Astrocyte (in vitro differentiated cells and primary cell): ENCODE data around the gene PACRG. TPM values are rescaled to one million over a fixed set of nuclear protein-coding genes. Genes with fewer than 3 reads are reported as not detected.

Experiments
- DNase-seq: peaks from one replicate; pipeline ENCODE4 v3.0.0-alpha.2; 2010; ENCODE audit warnings: low read depth
- FAIRE-seq: peaks from 2 replicates; lab custom pipeline; 2011; peaks lifted over from hg19 to GRCh38; lab: Jason Lieb, UNC
- H2AFZ ChIP-seq: 2 replicates; pipeline ENCODE4 v1.6.0; 2012; ENCODE audit warnings: low read depth, low read length, inconsistent platforms
- H3K27ac ChIP-seq: 2 replicates; pipeline ENCODE4 v1.5.1; 2011; ENCODE audit warnings: low read depth, low read length, inconsistent platforms
- H3K27me3 ChIP-seq: 2 replicates; pipeline ENCODE4 v1.6.0; 2011; ENCODE audit warnings: low read length, inconsistent platforms; ENCODE audit not compliant: insufficient read depth
- H3K36me3 ChIP-seq: 2 replicates; pipeline ENCODE4 v1.5.1; 2011; ENCODE audit warnings: low read length, inconsistent platforms; ENCODE audit not compliant: insufficient read depth
- H3K4me1 ChIP-seq: 2 replicates; pipeline ENCODE4 v1.5.1; 2011; ENCODE audit warnings: low read length, inconsistent platforms; ENCODE audit not compliant: insufficient read depth
- H3K4me2 ChIP-seq: 2 replicates; pipeline ENCODE4 v1.6.0; 2012; ENCODE audit warnings: low read length, inconsistent platforms
- H3K4me3 ChIP-seq: 2 replicates; pipeline ENCODE4 v1.5.1; 2011; ENCODE audit warnings: low read depth, mild to moderate bottlenecking, low read length, inconsistent platforms; ENCODE audit not compliant: insufficient read depth
- H3K79me2 ChIP-seq: 2 replicates; pipeline ENCODE4 v1.6.0; 2012; ENCODE audit warnings: mild to moderate bottlenecking, low read length, inconsistent platforms; ENCODE audit not compliant: insufficient read depth
- H3K9ac ChIP-seq: 2 replicates; pipeline ENCODE4 v1.6.0; 2012; ENCODE audit warnings: mild to moderate bottlenecking, low read length, inconsistent platforms
- H3K9me3 ChIP-seq: 2 replicates; pipeline ENCODE4 v1.5.1; 2012; ENCODE audit warnings: low read depth, mild to moderate bottlenecking, low read length, inconsistent platforms; ENCODE audit not compliant: insufficient read depth
- H4K20me1 ChIP-seq: 2 replicates; pipeline ENCODE4 v1.6.0; 2012; ENCODE audit warnings: low read length, inconsistent platforms; ENCODE audit not compliant: insufficient read depth
- H3K27ac Mint-ChIP-seq: one replicate; pipeline ENCODE4 v1.8.0; 2021; ENCODE audit warnings: mild to moderate bottlenecking, mixed read lengths; ENCODE audit not compliant: unreplicated experiment
- H3K27me3 Mint-ChIP-seq: one replicate; pipeline ENCODE4 v1.8.0; 2021; ENCODE audit warnings: low read depth, mixed read lengths; ENCODE audit not compliant: unreplicated experiment
- H3K36me3 Mint-ChIP-seq: one replicate; pipeline ENCODE4 v1.8.0; 2021; ENCODE audit warnings: low read depth, mixed read lengths; ENCODE audit not compliant: unreplicated experiment
- H3K4me1 Mint-ChIP-seq: one replicate; pipeline ENCODE4 v1.8.0; 2021; ENCODE audit warnings: low read depth, mixed read lengths; ENCODE audit not compliant: unreplicated experiment
- H3K4me3 Mint-ChIP-seq: one replicate; pipeline ENCODE4 v1.8.0; 2021; ENCODE audit warnings: mild to moderate bottlenecking, moderate library complexity, mixed read lengths; ENCODE audit not compliant: unreplicated experiment
- H3K9me3 Mint-ChIP-seq: one replicate; pipeline ENCODE4 v1.8.0; 2021; ENCODE audit warnings: mild to moderate bottlenecking, mixed read lengths; ENCODE audit not compliant: unreplicated experiment
- CTCF ChIP-seq: IDR thresholded peaks from 2 replicates; pipeline ENCODE4 v1.5.1; 2011; ENCODE audit warnings: low read depth, mild to moderate bottlenecking, inconsistent platforms, low read length, moderate library complexity; ENCODE audit not compliant: insufficient read depth
- EZH2 ChIP-seq: IDR thresholded peaks from 2 replicates; pipeline ENCODE4 v1.6.1; 2012; ENCODE audit warnings: mild to moderate bottlenecking, low read length, inconsistent platforms; ENCODE audit not compliant: insufficient read depth
- total RNA-seq: library from RNA; stranded (reverse); gene quantifications from 2 replicates; pipeline ENCODE4 v1.2.1, GENCODE V29; 2021

The PACRG gene
- total RNA-seq, 1 donor from 2014 or later, result not detected

GRCh38 chr6:162702446-162702845 is 25.3 kb upstream of the PACRG start:
- Histone ChIP-seq H3K9me3 (no peaks in the 10 kb centered on the region), H3K27ac (no peak overlapping the region), H3K4me1 (no peaks in the 10 kb centered on the region), H3K79me2 (no peaks in the 10 kb centered on the region), H4K20me1 (no peaks in the 10 kb centered on the region), H3K4me3 (no peak overlapping the region), H3K4me2 (no peak overlapping the region), H3K36me3 (no peaks in the 10 kb centered on the region), H2AFZ (no peak overlapping the region), H3K27me3 (no peaks in the 10 kb centered on the region), H3K9ac (no peak overlapping the region)
- Mint-ChIP-seq H3K36me3 (no peaks in the 10 kb centered on the region), H3K27ac (no peak overlapping the region), H3K4me3 (no peak overlapping the region), H3K27me3 (no peaks in the 10 kb centered on the region), H3K4me1 (no peaks in the 10 kb centered on the region), H3K9me3 (no peaks in the 10 kb centered on the region)
- no peak for TF ChIP-seq CTCF
- no peak for TF ChIP-seq EZH2
- FAIRE-seq, result no peak
- DNase-seq, result no peak

GRCh38 chr6:162704001-162704400 is 23.8 kb upstream of the PACRG start:
- Histone ChIP-seq H3K27ac (no peak overlapping the region), H3K4me1 (no peaks in the 10 kb centered on the region), H3K4me2 (no peak overlapping the region), H3K36me3 (no peaks in the 10 kb centered on the region), H3K9ac (no peak overlapping the region), H4K20me1 (no peaks in the 10 kb centered on the region), H3K9me3 (no peaks in the 10 kb centered on the region), H3K27me3 (no peaks in the 10 kb centered on the region), H2AFZ (no peak overlapping the region), H3K79me2 (no peaks in the 10 kb centered on the region), H3K4me3 (no peak overlapping the region)
- H3K4me1 Mint-ChIP-seq, result no peaks in the 10 kb centered on the region
- no peaks in the 10 kb centered on the region for H3K9me3 Mint-ChIP-seq
- no peak overlapping the region for H3K27ac Mint-ChIP-seq
- no peaks in the 10 kb centered on the region for H3K36me3 Mint-ChIP-seq
- no peak for TF ChIP-seq CTCF
- TF ChIP-seq EZH2, result no peak
- no peak overlapping the region for H3K4me3 Mint-ChIP-seq
- DNase-seq, result no peak
- H3K27me3 Mint-ChIP-seq, result no peaks in the 10 kb centered on the region
- no peak for FAIRE-seq

GRCh38 chr6:162705736-162706135 is 22.0 kb upstream of the PACRG start:
- FAIRE-seq (no peak), DNase-seq (no peak)
- Mint-ChIP-seq H3K27ac (no peak overlapping the region), H3K4me1 (no peaks in the 10 kb centered on the region), H3K27me3 (no peaks in the 10 kb centered on the region), H3K4me3 (no peak overlapping the region), H3K9me3 (no peaks in the 10 kb centered on the region), H3K36me3 (no peaks in the 10 kb centered on the region)
- Histone ChIP-seq H3K9me3 (no peaks in the 10 kb centered on the region), H3K4me1 (no peaks in the 10 kb centered on the region), H3K27ac (no peak overlapping the region), H3K4me2 (no peak overlapping the region), H3K9ac (no peak overlapping the region), H3K36me3 (no peaks in the 10 kb centered on the region), H3K4me3 (no peak overlapping the region), H4K20me1 (no peaks in the 10 kb centered on the region), H3K27me3 (no peaks in the 10 kb centered on the region), H2AFZ (no peak overlapping the region), H3K79me2 (no peaks in the 10 kb centered on the region)
- no peak for TF ChIP-seq EZH2
- no peak for TF ChIP-seq CTCF
